OCI-LY7 (cell line): ENCODE results near the gene ANKRD49. TPM values are rescaled to one million over a fixed set of nuclear protein-coding genes. Genes with fewer than 3 reads are reported as not detected.

ENCODE experiments used
- BruUV-seq: library from RNA; stranded (reverse); fragments of 400-500 nt; replicated peaks from 2 replicates; lab custom pipeline; 2021; lab: Mats Ljungman, UMichigan
- CTCF ChIA-PET: fragments of 300-600 bp; sonication (Branson Sonifier 250); formaldehyde crosslinking; loops from one replicate; lab custom pipeline; 2022; ENCODE audit warnings: antibody characterized with exemption; ENCODE audit not compliant: unreplicated experiment; lab: Charles Lee
- POLR2A ChIA-PET: fragments of 300-600 bp; sonication (Branson Sonifier 250); formaldehyde crosslinking; loops from one replicate; lab custom pipeline; 2022; ENCODE audit warnings: antibody characterized with exemption; lab: Charles Lee
- DNase-seq: peaks from one replicate; pipeline ENCODE4 v3.0.0-alpha.2; 2015; ENCODE audit warnings: low spot score
- H2AFZ ChIP-seq: fragments of 200-600 bp; sonication (generic), shearing (Covaris generic); 2 replicates; pipeline ENCODE4 v1.6.1; 2014; ENCODE audit warnings: mild to moderate bottlenecking, antibody characterized with exemption, low read length, moderate library complexity
- H3K27ac ChIP-seq: fragments of 200-600 bp; sonication (generic); 2 replicates; pipeline ENCODE4 v1.5.1; 2014; ENCODE audit warnings: mixed run types, low read depth, mild to moderate bottlenecking, moderate library complexity, low read length, inconsistent platforms; ENCODE audit not compliant: poor library complexity, severe bottlenecking
- H3K36me3 ChIP-seq: fragments of 200-600 bp; sonication (generic); 2 replicates; pipeline ENCODE4 v1.6.1; 2014; ENCODE audit warnings: mild to moderate bottlenecking, antibody characterized with exemption, low read length, moderate library complexity, mixed read lengths; ENCODE audit not compliant: insufficient read depth
- H3K4me1 ChIP-seq: fragments of 200-600 bp; sonication (generic); 2 replicates; pipeline ENCODE4 v1.5.1; 2014; ENCODE audit warnings: mild to moderate bottlenecking, low read length; ENCODE audit not compliant: insufficient read depth, poor library complexity, severe bottlenecking
- H3K4me2 ChIP-seq: fragments of 200-600 bp; sonication (generic); 2 replicates; pipeline ENCODE4 v1.6.1; 2014; ENCODE audit warnings: mild to moderate bottlenecking, low read length
- H3K4me3 ChIP-seq: fragments of 200-600 bp; sonication (generic); 2 replicates; pipeline ENCODE4 v1.5.1; 2014; ENCODE audit warnings: mild to moderate bottlenecking, low read depth, low read length; ENCODE audit not compliant: poor library complexity, severe bottlenecking
- H3K79me2 ChIP-seq: fragments of 200-600 bp; sonication (generic); 2 replicates; pipeline ENCODE4 v1.6.1; 2016; ENCODE audit warnings: low read depth, mild to moderate bottlenecking, low read length, moderate library complexity, mixed read lengths; ENCODE audit not compliant: insufficient read depth
- H3K9me2 ChIP-seq: fragments of 200-600 bp; sonication (generic); 2 replicates; pipeline ENCODE4 v1.6.1; 2016; ENCODE audit warnings: mild to moderate bottlenecking, low read length, mixed read lengths; ENCODE audit not compliant: insufficient read depth
- H3K9me3 ChIP-seq: fragments of 200-600 bp; sonication (generic); 2 replicates; pipeline ENCODE4 v1.6.1; 2014; ENCODE audit warnings: mild to moderate bottlenecking, mixed run types, low read length, mixed read lengths
- H4K20me1 ChIP-seq: fragments of 200-600 bp; sonication (generic); 2 replicates; pipeline ENCODE4 v1.6.1; 2014; ENCODE audit warnings: mild to moderate bottlenecking, antibody characterized with exemption, low read length, moderate library complexity, mixed read lengths; ENCODE audit not compliant: insufficient read depth
- CTCF ChIP-seq: fragments of 200-600 bp; sonication (generic); conservative IDR thresholded peaks from 2 replicates; pipeline ENCODE4 v1.5.1; 2014; ENCODE audit warnings: mild to moderate bottlenecking, antibody characterized with exemption, low read length, moderate library complexity, mixed read lengths
- EZH2phosphoT487 ChIP-seq: fragments of 200-600 bp; sonication (generic); IDR thresholded peaks from 2 replicates; pipeline ENCODE4 v1.6.1; 2018; ENCODE audit warnings: low read depth, borderline replicate concordance, mild to moderate bottlenecking, mixed run types, antibody characterized with exemption, low read length, moderate library complexity, mixed read lengths
- intact Hi-C: fragments of 100-400 bp; cut with micrococcal nuclease; formaldehyde crosslinking; loops from one replicate; pipeline ENCODE4 v1.10.0; 2022; ENCODE audit not compliant: unreplicated experiment
- total RNA-seq, 2 experiments: library from RNA; depleted of rRNA in 1 of 2; stranded (reverse); fragments of >200 nt in 1 of 2; shearing (Covaris generic) in 1 of 2; gene quantifications; 2 replicates each; pipeline ENCODE4 v1.2.3, GENCODE V29; 2014 to 2022

Gene ANKRD49
- total RNA-seq, 2 experiments from 2014 or later: 26.8 to 29.2 TPM

GRCh38 chr11:94537031-94537600 lies 43.3 kb downstream of the ANKRD49 start:
- Histone ChIP-seq H3K4me2 (no peak overlapping the region), H3K9me3 (no peaks in the 10 kb centered on the region), H3K4me3 (no peak overlapping the region), H4K20me1 (no peaks in the 10 kb centered on the region), H3K36me3 (no peaks in the 10 kb centered on the region), H2AFZ (no peak overlapping the region), H3K9me2 (no peaks in the 10 kb centered on the region), H3K4me1 (no peaks in the 10 kb centered on the region), H3K27ac (no peak overlapping the region), H3K79me2 (no peaks in the 10 kb centered on the region)
- ChIA-PET CTCF (no interaction called here), POLR2A (interaction anchor here (0.7 kb wide), 1 partner anchor 254 kb away, joined by 3 read pairs; no protein-coding TSS in a partner anchor)
- DNase-seq: no peak
- intact Hi-C loops: no loop called here
- TF ChIP-seq EZH2phosphoT487: no peak
- TF ChIP-seq CTCF: no peak
- BruUV-seq: no TSS peak

- intact Hi-C loops: no loop called here
- H3K9me2 ChIP-seq: no peaks in the 10 kb centered on the region
- H3K79me2 ChIP-seq: no peaks in the 10 kb centered on the region
- TF ChIP-seq CTCF (no peak), EZH2phosphoT487 (no peak)
- no TSS peak for BruUV-seq
- peaks cover 4% of the 10 kb centered on the region for H3K4me1 ChIP-seq
- DNase-seq: no peak
- no peak overlapping the region for H3K27ac ChIP-seq
- H4K20me1 ChIP-seq: no peaks in the 10 kb centered on the region
- ChIA-PET CTCF (no interaction called here), POLR2A (no interaction called here)
- no peak overlapping the region for H3K4me2 ChIP-seq
- no peaks in the 10 kb centered on the region for H3K36me3 ChIP-seq
- no peak overlapping the region for H2AFZ ChIP-seq
- H3K4me3 ChIP-seq: no peak overlapping the region
- H3K9me3 ChIP-seq: no peaks in the 10 kb centered on the region
Observed at GRCh38 chr11:94539420-94539819, 45.6 kb downstream of the ANKRD49 start.
